SK-N-SH (cell line): ENCODE data around the gene ANKRD34A. TPM values are rescaled to one million over a fixed set of nuclear protein-coding genes. Genes with fewer than 3 reads are reported as not detected.

Experiments used
- CTCF ChIA-PET: fragments of 300-600, 350-600 bp; formaldehyde crosslinking; extraction: SDS; loops from one replicate; lab custom pipeline; 2021; lab: Yijun Ruan, JAX
- POLR2A ChIA-PET: fragments of 350-600 bp; sonication (Branson Sonifier 250); formaldehyde crosslinking; extraction: SDS; loops from one replicate; lab custom pipeline; 2020; ENCODE audit warnings: antibody characterized with exemption, inconsistent platforms; lab: Yijun Ruan, JAX
- DNase-seq: peaks from one replicate; pipeline ENCODE4 v3.0.0; 2012
- H2AFZ ChIP-seq: fragments of 200-600 bp; sonication (generic); 2 replicates; pipeline ENCODE4 v1.8.1; 2016; ENCODE audit warnings: antibody characterized with exemption, mild to moderate bottlenecking, low read depth
- H3F3A ChIP-seq: fragments of 200-600 bp; sonication (generic); replicated peaks from 2 replicates; pipeline ENCODE3; 2016; ENCODE audit warnings: antibody characterized with exemption, mild to moderate bottlenecking; ENCODE audit not compliant: insufficient read depth
- H3K27ac ChIP-seq, 2 experiments: fragments of 200-500 bp in 1 of 2; fragments of 200-600 bp in 1 of 2; sonication (Bioruptor generic) in 1 of 2; sonication (generic), shearing (Covaris generic) in 1 of 2; 2 replicates each; pipeline versions ENCODE4 v1.5.1 to v1.6.1; 2014 to 2016; ENCODE audit warnings: low read depth in 2 of 2, inconsistent platforms in 1 of 2, low read length in 1 of 2, mild to moderate bottlenecking in 1 of 2, mixed read lengths in 1 of 2
- H3K27me3 ChIP-seq: fragments of 200-600 bp; sonication (generic), shearing (Covaris generic); 2 replicates; pipeline ENCODE4 v1.6.1; 2016; ENCODE audit warnings: mixed run types; ENCODE audit not compliant: insufficient read depth
- H3K36me3 ChIP-seq, 2 experiments: fragments of 200-500 bp in 1 of 2; fragments of 200-600 bp in 1 of 2; sonication (Bioruptor generic) in 1 of 2; sonication (generic) in 1 of 2; replicated peaks in 1 of 2; 2 replicates each; pipeline versions ENCODE3 to v1.5.1; 2014 to 2016; ENCODE audit warnings: low read length in 1 of 2, mild to moderate bottlenecking in 1 of 2; ENCODE audit not compliant: insufficient read depth in 2 of 2, control insufficient read depth in 1 of 2
- H3K4me1 ChIP-seq, 2 experiments: fragments of 200-500 bp in 1 of 2; fragments of 200-600 bp in 1 of 2; sonication (Bioruptor generic) in 1 of 2; sonication (generic), shearing (Covaris generic) in 1 of 2; 2 replicates each; pipeline versions ENCODE4 v1.5.1 to v1.6.1; 2014 to 2016; ENCODE audit warnings: low read depth in 1 of 2, low read length in 1 of 2, mixed run types in 1 of 2; ENCODE audit not compliant: insufficient read depth in 2 of 2, control insufficient read depth in 1 of 2
- H3K4me2 ChIP-seq: fragments of 200-600 bp; sonication (generic), shearing (Covaris generic); 2 replicates; pipeline ENCODE4 v1.6.1; 2017; ENCODE audit warnings: mixed run types
- H3K4me3 ChIP-seq, 2 experiments: fragments of 200-500 bp in 1 of 2; fragments of 200-600 bp in 1 of 2; sonication (Bioruptor generic) in 1 of 2; sonication (generic), shearing (Covaris generic) in 1 of 2; 2 replicates each; pipeline versions ENCODE4 v1.5.1 to v1.8.1; 2014 to 2016; ENCODE audit warnings: low read depth in 2 of 2, inconsistent platforms in 1 of 2, low read length in 1 of 2, mild to moderate bottlenecking in 1 of 2, mixed read lengths in 1 of 2, moderate library complexity in 1 of 2
- H3K79me2 ChIP-seq: fragments of 200-600 bp; sonication (generic); 2 replicates; pipeline ENCODE4 v1.8.1; 2017; ENCODE audit warnings: mild to moderate bottlenecking; ENCODE audit not compliant: insufficient read depth
- H3K9ac ChIP-seq: fragments of 200-600 bp; sonication (generic); 2 replicates; pipeline ENCODE4 v1.6.1; 2017; ENCODE audit warnings: mixed run types
- H3K9me2 ChIP-seq: fragments of 200-600 bp; sonication (generic); 2 replicates; pipeline ENCODE4 v1.6.1; 2017; ENCODE audit warnings: mixed run types
- H3K9me3 ChIP-seq: fragments of 200-600 bp; sonication (generic); 2 replicates; pipeline ENCODE4 v1.6.1; 2017; ENCODE audit warnings: mixed run types, mild to moderate bottlenecking, moderate library complexity
- H4K20me1 ChIP-seq: fragments of 200-600 bp; sonication (generic); 2 replicates; pipeline ENCODE4 v1.6.1; 2017; ENCODE audit warnings: mild to moderate bottlenecking, mixed run types; ENCODE audit not compliant: insufficient read depth
- ELF1 ChIP-seq: IDR thresholded peaks from 2 replicates; pipeline ENCODE4 v1.4.0; 2012
- EP300 ChIP-seq, 2 experiments: IDR thresholded peaks; 2 replicates each; pipeline versions ENCODE4 v1.4.0 to v1.6.1; 2012; ENCODE audit warnings: borderline replicate concordance in 1 of 2, low read depth in 1 of 2, low read length in 1 of 2
- EZH2phosphoT487 ChIP-seq: fragments of 200-600 bp; sonication (generic); IDR thresholded peaks from 2 replicates; pipeline ENCODE4 v1.6.1; 2017; ENCODE audit warnings: low read depth, mixed run types, mild to moderate bottlenecking, antibody characterized with exemption, moderate library complexity, borderline replicate concordance
- FOSL2 ChIP-seq: IDR thresholded peaks from 2 replicates; pipeline ENCODE4 v1.4.0; 2012; ENCODE audit warnings: low read depth, mild to moderate bottlenecking, moderate library complexity, borderline replicate concordance
- FOXM1 ChIP-seq: IDR thresholded peaks from 2 replicates; pipeline ENCODE4 v1.4.0; 2012; ENCODE audit warnings: low read depth, mild to moderate bottlenecking
- GABPA ChIP-seq: IDR thresholded peaks from 2 replicates; pipeline ENCODE4 v1.4.0; 2012; ENCODE audit warnings: low read depth, mild to moderate bottlenecking
- GATA2 ChIP-seq: sonication (generic); formaldehyde crosslinking; IDR thresholded peaks from 2 replicates; pipeline ENCODE4 v1.5.0; 2020; ENCODE audit warnings: mild to moderate bottlenecking, missing genetic modification reagents
- JUND ChIP-seq: IDR thresholded peaks from 2 replicates; pipeline ENCODE4 v1.4.0; 2012
- MEF2A ChIP-seq: IDR thresholded peaks from 2 replicates; pipeline ENCODE4 v1.4.0; 2012; ENCODE audit warnings: low read depth, borderline replicate concordance
- MXI1 ChIP-seq: IDR thresholded peaks from 2 replicates; pipeline ENCODE4 v1.6.1; 2012; ENCODE audit warnings: mild to moderate bottlenecking, low read depth, low read length, improper control_type of control experiment
- NFIC ChIP-seq: IDR thresholded peaks from 2 replicates; pipeline ENCODE4 v1.4.0; 2012; ENCODE audit warnings: borderline replicate concordance
- NRF1 ChIP-seq: IDR thresholded peaks from 2 replicates; pipeline ENCODE4 v1.6.1; 2012; ENCODE audit warnings: low read depth, mild to moderate bottlenecking, low read length
- RAD21 ChIP-seq: IDR thresholded peaks from 2 replicates; pipeline ENCODE4 v1.6.1; 2012; ENCODE audit warnings: mild to moderate bottlenecking, low read length
- RFX5 ChIP-seq: IDR thresholded peaks from 2 replicates; pipeline ENCODE4 v1.6.1; 2012; ENCODE audit warnings: mild to moderate bottlenecking, improper control_type of control experiment, low read length
- RXRA ChIP-seq: IDR thresholded peaks from 2 replicates; pipeline ENCODE4 v1.4.0; 2012; ENCODE audit warnings: low read depth, mild to moderate bottlenecking, borderline replicate concordance
- SMC3 ChIP-seq: IDR thresholded peaks from 2 replicates; pipeline ENCODE4 v1.6.1; 2012; ENCODE audit warnings: low read depth, low read length, improper control_type of control experiment
- TAF1 ChIP-seq: IDR thresholded peaks from 2 replicates; pipeline ENCODE4 v1.6.1; 2012; ENCODE audit warnings: low read depth, mild to moderate bottlenecking, low read length, moderate library complexity, borderline replicate concordance
- WGBS: methylation state at CpG from one replicate; pipeline ENCODE4 v1.1.6; 2017; ENCODE audit warnings: low lambda C conversion rate; 5-methylcytosine and 5-hydroxymethylcytosine counted together
- polyA plus RNA-seq, 3 experiments: library from polyadenylated mRNA; depleted of rRNA; stranded (reverse); fragments of >200 nt; gene quantifications; 2 replicates each; pipeline ENCODE4 v1.2.3, GENCODE V29; 2012
- TF ChIP-seq, protein P1 (sequence below): IDR thresholded peaks from 2 replicates; pipeline ENCODE4 v1.4.0; 2012; ENCODE audit warnings: low read depth
- TF ChIP-seq, protein P2 (sequence below): fragments of 150-350 bp; IDR thresholded peaks from 2 replicates; pipeline ENCODE4 v1.6.1; 2016; ENCODE audit warnings: mild to moderate bottlenecking, low read depth, low read length
- TF ChIP-seq, protein P3 (sequence below): fragments of 200-600 bp; sonication (generic); IDR thresholded peaks from 2 replicates; pipeline ENCODE4 v1.6.1; 2017; ENCODE audit warnings: antibody characterized with exemption, mild to moderate bottlenecking, moderate library complexity

Gene ANKRD34A
- polyA plus RNA-seq, 1 of the 3 experiments (the other 2 are of a cell fraction) = 2.6 TPM

DNA sequence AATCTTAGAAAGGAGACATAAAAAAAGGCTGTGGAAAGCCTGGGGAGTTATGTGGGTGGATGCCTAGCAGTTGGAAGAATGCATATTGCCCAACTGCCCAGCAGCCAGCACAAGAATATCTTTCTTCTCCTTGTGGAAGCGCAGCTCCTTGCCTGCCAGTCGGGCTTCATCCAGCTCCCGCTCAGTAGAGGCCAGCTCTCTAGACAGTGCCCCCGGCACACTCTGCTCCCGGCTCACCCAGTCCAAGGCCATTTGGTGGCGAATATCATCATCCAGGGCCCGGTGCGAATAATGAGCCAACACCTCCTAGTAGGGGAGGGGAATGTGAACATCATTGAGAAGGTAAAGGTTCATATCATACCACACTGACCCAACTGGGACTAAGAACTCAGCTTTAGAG is 28.1 kb downstream of the ANKRD34A start:
- Histone ChIP-seq H3K4me1 (no peaks in the 10 kb centered on the region), H3K36me3 (peaks cover 13 to 31% of the 10 kb centered on the region in 2 experiments), H4K20me1 (no peaks in the 10 kb centered on the region), H3K9me2 (no peaks in the 10 kb centered on the region), H3K4me3 (no peak overlapping the region), H3K27me3 (no peaks in the 10 kb centered on the region), H3K4me2 (no peak overlapping the region), H2AFZ (no peak overlapping the region), H3K27ac (no peak overlapping the region), H3K79me2 (no peaks in the 10 kb centered on the region), H3F3A (peaks cover 6% of the 10 kb centered on the region), H3K9ac (no peak overlapping the region), H3K9me3 (no peaks in the 10 kb centered on the region)
- no peak for DNase-seq
- POLR2A ChIA-PET = interaction anchor here (0.6 kb wide), 1 partner anchor 105 kb away, joined by 4 read pairs; no protein-coding TSS in a partner anchor
- 88% methylated on average over 8 of the region's 8 CpGs for WGBS
- TF ChIP-seq FOXM1 (no peak), EP300 (IDR thresholded peaks at IDR 0.05; ENCODE audit: borderline replicate concordance in 1 of 2, low read depth in 1 of 2, low read length in 1 of 2) (no peak), RFX5 (no peak), EZH2phosphoT487 (no peak), NFIC (no peak), RXRA (no peak), TAF1 (no peak), GABPA (no peak), ELF1 (no peak), MEF2A (no peak), RAD21 (no peak), FOSL2 (no peak), MXI1 (no peak), GATA2 (no peak), NRF1 (no peak), SMC3 (no peak), JUND (no peak)
- TF ChIP-seq, protein P1, sequence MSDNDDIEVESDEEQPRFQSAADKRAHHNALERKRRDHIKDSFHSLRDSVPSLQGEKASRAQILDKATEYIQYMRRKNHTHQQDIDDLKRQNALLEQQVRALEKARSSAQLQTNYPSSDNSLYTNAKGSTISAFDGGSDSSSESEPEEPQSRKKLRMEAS = no peak
- TF ChIP-seq, protein P2, sequence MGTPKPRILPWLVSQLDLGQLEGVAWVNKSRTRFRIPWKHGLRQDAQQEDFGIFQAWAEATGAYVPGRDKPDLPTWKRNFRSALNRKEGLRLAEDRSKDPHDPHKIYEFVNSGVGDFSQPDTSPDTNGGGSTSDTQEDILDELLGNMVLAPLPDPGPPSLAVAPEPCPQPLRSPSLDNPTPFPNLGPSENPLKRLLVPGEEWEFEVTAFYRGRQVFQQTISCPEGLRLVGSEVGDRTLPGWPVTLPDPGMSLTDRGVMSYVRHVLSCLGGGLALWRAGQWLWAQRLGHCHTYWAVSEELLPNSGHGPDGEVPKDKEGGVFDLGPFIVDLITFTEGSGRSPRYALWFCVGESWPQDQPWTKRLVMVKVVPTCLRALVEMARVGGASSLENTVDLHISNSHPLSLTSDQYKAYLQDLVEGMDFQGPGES = no peak
- TF ChIP-seq, protein P3, sequence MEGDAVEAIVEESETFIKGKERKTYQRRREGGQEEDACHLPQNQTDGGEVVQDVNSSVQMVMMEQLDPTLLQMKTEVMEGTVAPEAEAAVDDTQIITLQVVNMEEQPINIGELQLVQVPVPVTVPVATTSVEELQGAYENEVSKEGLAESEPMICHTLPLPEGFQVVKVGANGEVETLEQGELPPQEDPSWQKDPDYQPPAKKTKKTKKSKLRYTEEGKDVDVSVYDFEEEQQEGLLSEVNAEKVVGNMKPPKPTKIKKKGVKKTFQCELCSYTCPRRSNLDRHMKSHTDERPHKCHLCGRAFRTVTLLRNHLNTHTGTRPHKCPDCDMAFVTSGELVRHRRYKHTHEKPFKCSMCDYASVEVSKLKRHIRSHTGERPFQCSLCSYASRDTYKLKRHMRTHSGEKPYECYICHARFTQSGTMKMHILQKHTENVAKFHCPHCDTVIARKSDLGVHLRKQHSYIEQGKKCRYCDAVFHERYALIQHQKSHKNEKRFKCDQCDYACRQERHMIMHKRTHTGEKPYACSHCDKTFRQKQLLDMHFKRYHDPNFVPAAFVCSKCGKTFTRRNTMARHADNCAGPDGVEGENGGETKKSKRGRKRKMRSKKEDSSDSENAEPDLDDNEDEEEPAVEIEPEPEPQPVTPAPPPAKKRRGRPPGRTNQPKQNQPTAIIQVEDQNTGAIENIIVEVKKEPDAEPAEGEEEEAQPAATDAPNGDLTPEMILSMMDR = no peak
- CTCF ChIA-PET = interaction anchor here (1.0 kb wide), 2 partner anchors 9 to 24 kb away, joined by 3 to 4 read pairs; partner anchors contain the start of gene RBM8A
